HG02943 (cell line): Measurements from ENCODE around the gene ACER3.
A peak's percentile ranks its signal among the peaks of the same experiment; 100 is the strongest.
"Not testable (repeated sequence)": the region's sequence is repeated elsewhere in the genome, so short reads cannot be mapped to it uniquely, and the experiment has no call there.

ENCODE experiments used
- ATAC-seq: cut with Tn5 transposase; IDR thresholded peaks from one replicate; pipeline ENCODE4 v1.9.1; 2021; ENCODE audit warnings: mild to moderate bottlenecking, low read depth, moderate library complexity; ENCODE audit not compliant: unreplicated experiment

The ACER3 gene

DNA sequence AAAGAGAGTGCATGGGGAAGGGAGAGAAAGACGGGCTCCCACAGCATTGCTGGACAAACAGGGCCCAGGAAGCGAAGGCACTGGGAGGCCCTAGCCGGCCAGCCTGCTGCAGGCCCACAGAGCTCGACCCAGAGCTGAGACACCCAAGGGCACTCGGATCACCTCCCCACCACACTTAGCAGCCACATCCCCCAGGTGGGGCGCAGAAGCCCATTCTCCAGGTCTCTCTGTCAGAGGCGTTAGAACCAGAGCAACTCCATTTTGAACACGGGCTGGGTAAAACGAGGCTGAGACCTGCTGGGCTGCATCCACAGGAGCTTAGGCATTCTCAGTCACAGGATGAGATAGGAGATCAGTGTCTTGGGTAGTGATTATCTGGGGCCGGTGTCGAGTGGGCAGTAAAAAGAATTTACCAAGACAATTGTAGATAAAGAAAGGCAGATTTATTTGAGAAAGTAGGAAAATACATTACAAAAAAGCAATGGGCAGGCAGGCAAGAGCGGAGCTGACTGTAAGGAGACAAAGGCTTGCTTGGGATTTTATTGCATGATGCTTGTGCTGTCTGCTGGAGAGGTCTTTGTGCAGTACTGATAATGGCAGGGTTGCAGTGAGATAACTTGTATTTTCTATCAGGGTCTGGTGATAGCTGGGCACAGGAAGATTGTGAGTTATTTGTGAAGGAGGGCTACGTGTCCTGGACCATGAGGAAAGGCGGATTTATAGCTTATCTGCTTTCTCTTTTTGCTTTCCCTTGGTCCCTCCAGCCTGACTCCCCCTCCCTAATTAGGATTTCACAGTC, 192.7 kb downstream of the ACER3 start:
- ATAC-seq = no peak

- ATAC-seq = no peak
Measured at GRCh38 chr11:77054084-77054483, 193.4 kb downstream of the ACER3 start.

GRCh38 chr11:77055101-77055561, 194.4 kb downstream of the ACER3 start:
- no peak for ATAC-seq

DNA sequence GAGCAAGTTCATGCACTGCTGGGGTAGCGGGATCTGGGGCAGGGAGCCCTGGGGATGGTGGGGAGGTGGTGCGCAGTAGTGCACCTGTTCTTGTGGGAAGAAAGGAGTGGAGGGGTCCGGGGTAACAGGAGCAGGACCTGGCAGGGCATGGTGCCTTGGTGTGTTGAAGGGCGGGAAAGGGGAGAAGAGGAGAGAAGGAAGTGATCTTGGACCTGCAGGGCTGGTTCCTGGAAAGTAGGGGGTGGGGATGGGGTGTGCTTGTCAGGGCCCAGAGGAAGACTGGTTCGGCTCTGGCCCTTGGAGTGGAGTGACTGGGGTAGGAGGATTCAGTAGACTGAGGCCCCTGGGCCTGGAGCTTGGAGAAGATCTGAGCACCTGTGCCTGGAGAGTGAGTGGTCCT, 195.2 kb downstream of the ACER3 start:
- no peak for ATAC-seq

GRCh38 chr11:77056814-77057402, 196.2 kb downstream of the ACER3 start:
- ATAC-seq = no peak

- ATAC-seq = no peak
Measured at GRCh38 chr11:77057938-77058474, 197.3 kb downstream of the ACER3 start.

DNA sequence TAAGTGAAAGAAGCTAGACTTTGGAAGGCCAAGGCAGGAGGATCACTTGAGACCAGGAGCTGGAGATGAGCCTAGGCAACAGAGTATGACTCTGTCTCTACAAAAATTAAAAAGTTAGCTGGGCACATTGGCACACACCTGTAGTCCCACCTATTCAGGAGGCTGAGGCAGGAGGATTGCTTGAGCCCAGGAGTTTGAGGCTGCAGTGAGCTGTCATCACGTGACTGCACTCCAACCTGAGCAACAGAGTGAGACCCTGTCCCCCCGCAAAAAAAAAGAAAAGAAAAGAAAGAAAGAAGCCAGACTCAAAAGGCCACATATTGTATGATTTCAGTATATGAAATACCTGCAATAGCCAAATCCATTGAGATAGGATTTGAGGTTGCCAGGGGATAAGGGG, 198.2 kb downstream of the ACER3 start:
- ATAC-seq = no peak

GRCh38 chr11:77059806-77060205, 199.1 kb downstream of the ACER3 start:
- ATAC-seq = no peak

DNA sequence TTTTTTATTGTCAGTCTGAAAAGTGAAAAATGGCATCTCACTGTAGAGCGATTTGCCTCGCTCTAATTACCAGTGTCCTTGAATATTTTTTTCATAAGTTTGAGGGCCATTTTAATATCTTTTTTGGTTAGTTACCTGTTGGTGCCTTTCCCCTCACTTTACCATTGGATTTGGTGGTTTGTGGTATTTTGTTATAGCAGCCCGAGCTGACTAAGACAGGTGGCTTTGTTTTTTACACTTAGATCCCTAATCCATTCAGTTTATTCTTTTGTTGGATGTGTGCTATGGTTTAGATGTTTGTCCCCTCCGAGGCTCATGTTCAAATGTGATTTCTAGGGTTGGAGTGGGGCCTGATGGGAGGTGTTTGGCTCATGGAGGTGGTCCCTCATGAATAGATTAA, 199.5 kb downstream of the ACER3 start:
- ATAC-seq = no peak

DNA sequence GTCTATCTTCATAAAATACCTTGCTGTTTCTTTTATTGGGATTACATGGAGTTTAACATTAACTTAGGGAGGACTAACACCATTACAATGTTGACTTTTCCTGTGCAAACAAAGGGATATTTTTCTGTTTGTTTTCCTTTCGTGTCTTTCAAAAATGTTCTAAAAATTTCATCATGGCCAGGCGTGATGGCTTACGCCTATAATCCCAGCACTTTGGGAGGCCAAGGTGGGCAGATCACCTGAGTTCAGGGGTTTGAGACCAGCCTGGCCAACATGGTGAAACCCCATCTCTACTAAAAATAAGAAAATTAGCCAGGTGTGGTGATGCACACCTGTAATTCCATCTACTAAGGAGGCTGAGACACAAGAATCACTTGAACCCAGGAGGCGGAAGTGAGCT, 200.5 kb downstream of the ACER3 start:
- ATAC-seq = not testable (repeated sequence)

GRCh38 chr11:77062924-77063323, 202.2 kb downstream of the ACER3 start:
- ATAC-seq = no peak

DNA sequence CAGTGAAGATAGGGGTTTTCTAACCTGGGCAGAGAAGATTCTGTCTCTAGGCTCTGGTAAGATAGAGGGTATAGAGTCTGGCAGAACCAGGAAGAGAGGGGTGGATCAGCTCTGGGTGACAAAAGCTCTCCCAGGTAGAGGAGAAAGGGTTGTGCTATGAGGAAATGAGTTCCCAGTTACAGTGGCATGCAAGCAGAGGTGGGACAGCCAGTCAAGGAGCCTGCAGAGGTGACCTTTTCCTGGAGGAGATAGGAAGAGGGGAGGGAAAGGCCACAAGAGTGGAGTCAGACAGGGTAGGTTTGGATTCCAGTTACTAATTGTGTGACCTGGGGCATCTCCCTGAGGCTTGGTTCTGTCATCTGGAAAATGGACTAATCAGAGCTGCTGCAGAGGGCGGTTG, 202.7 kb downstream of the ACER3 start:
- ATAC-seq = no peak

DNA sequence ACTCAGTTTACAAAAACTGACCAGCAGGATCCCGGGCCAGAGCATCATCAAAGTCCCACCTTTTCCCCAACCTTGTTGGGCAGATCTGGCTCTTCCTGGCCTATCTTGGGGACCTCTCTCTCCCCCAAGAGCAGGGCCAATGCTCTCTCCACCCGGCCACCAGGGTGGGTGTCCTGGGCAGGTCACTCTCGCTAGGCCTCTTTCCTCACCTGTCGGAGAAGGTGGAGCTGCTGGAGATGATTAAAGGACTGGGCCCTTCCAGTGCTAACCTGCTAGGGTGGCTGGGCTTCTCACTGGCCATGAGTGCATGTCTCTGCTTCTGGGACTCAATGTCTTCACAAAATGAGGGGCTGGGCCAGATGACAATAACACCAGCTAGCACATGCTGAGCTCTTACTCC, 203.1 kb downstream of the ACER3 start:
- no peak for ATAC-seq

- no peak for ATAC-seq
Measured at GRCh38 chr11:77064648-77065217, 204.0 kb downstream of the ACER3 start.

GRCh38 chr11:77065878-77066228, 205.1 kb downstream of the ACER3 start:
- ATAC-seq = no peak

GRCh38 chr11:77066229-77067042, 205.7 kb downstream of the ACER3 start, which contains the start of gene CAPN5:
Gene CAPN5 (plus strand): TSS chr11:77066971. CDS start chr11:77084887, 17,916 bp downstream.
- peak; percentile 67 for ATAC-seq

GRCh38 chr11:77067861-77068443, 207.2 kb downstream of the ACER3 start:
- no peak for ATAC-seq

DNA sequence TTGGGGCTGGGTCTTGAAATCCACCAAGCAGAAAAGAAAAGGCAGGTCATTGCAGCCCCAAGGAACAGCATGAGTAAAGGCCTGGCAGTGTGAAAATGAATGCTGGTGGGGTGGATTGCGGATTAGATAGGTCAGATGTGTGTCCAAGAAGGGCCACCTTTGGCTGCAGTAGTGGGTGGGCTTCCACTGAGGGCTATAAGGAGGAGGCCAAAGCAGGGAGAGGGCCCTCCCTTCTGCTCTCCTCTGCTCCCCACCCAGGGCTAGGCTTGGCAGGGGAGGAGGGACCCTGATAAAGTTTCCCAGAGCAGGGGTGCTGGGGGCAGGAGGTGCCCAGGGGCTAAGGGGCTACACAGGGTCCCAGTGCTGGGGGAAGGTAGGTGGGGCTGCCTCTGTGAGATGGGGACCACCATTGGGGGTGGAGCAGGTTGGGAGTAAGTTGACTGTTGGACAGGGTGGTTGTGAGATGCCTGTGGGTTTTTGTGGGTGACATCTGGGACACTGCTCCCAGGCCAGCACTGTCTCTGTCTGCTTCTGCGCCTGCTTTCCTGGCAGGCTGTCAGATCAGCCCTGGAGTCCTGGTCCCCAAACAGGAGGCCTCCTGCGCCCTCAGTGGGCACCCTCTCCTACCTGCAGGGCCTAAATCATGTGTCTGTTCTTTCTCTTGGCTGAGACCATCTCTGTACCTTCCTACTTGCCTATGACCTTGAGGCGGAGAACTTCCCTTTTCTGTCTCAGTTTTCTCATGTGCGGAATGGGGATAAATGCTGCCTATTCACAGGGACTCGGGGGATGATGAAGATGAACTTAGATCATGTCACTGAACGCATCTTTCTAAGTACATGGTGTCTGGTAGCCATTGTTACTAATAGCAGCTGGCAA, 208.0 kb downstream of the ACER3 start:
- no peak for ATAC-seq

- no peak for ATAC-seq
Measured at GRCh38 chr11:77069336-77069968, 208.7 kb downstream of the ACER3 start.
